HL-60 (cell line): ENCODE data around the gene KANK4.

Experiments
- DNase-seq, 2 experiments: peaks; one replicate each; pipeline ENCODE4 v3.0.0-alpha.2; 2010 to 2020; ENCODE audit warnings: low read depth in 1 of 2, low spot score in 1 of 2
- H3K27ac ChIP-seq: fragments of 250-450 bp; sonication (Bioruptor Pico); replicated peaks from 2 replicates; pipeline ENCODE4 v1.5.1; 2020; ENCODE audit warnings: mild to moderate bottlenecking, moderate library complexity
- H3K27me3 ChIP-seq: fragments of 250-450 bp; sonication (Bioruptor Pico); 2 replicates; pipeline ENCODE4 v1.5.1; 2021; ENCODE audit warnings: mild to moderate bottlenecking, moderate library complexity; ENCODE audit not compliant: insufficient read depth, poor library complexity, severe bottlenecking
- H3K4me3 ChIP-seq: replicated peaks from 2 replicates; pipeline ENCODE4 v1.5.1; 2011; ENCODE audit warnings: mild to moderate bottlenecking, control low read depth, low read length; ENCODE audit not compliant: insufficient read depth
- CTCF ChIP-seq: IDR thresholded peaks from one replicate; pipeline ENCODE4 v1.5.1; 2011; ENCODE audit warnings: low read length, control low read depth, inconsistent platforms; ENCODE audit not compliant: insufficient read depth
- GABPA ChIP-seq: IDR thresholded peaks from 2 replicates; pipeline ENCODE4 v1.6.1; 2012; ENCODE audit warnings: low read depth
- POLR2AphosphoS5 ChIP-seq: IDR thresholded peaks from 2 replicates; pipeline ENCODE4 v1.6.1; 2012; ENCODE audit warnings: low read depth
- REST ChIP-seq: IDR thresholded peaks from 2 replicates; pipeline ENCODE4 v1.6.1; 2012; ENCODE audit warnings: low read depth; ENCODE audit not compliant: insufficient replicate concordance
- SPI1 ChIP-seq: IDR thresholded peaks from 2 replicates; pipeline ENCODE4 v1.6.1; 2012; ENCODE audit warnings: low read depth, mild to moderate bottlenecking, borderline replicate concordance
- long read RNA-seq: library from polyadenylated mRNA; unstranded; transcript quantifications from one replicate; pipeline ENCODE4 v2.0.0, GENCODE V29; 2020

The KANK4 gene
- long read RNA-seq = 0 reads

GRCh38 chr1:62318756-62319544 lies at the start of gene KANK4:
KANK4 (minus strand) TSS chr1:62319434; CDS start chr1:62281564, 37,870 bp downstream.
- no peak within 1 kb of the TSS for H3K27ac ChIP-seq
- H3K27me3 ChIP-seq = peaks cover 31% of the 10 kb centered on the region
- DNase-seq = no peak
- no peak for TF ChIP-seq CTCF
- TF ChIP-seq GABPA = no peak
- TF ChIP-seq POLR2AphosphoS5 = no peak
- no peak for TF ChIP-seq REST
- no peak within 1 kb of the TSS for H3K4me3 ChIP-seq

DNA sequence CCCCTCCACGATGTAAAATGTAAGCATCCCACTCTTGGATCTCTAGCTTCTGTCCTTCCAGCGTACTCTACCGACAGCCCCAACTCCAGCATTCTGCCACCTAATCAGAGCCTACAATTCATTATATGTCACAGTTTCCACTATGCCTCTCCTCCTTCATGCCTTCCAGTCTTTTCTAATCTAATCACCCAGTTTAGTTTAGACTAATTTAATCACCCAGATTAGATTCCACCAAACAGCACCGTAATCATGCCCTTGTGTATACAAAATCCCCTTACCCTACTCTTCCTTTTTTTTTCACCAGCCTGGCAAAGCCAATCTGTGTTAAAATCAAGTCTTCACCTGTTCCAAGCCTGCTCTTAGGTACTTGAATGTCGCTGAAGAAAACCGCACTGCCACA lies 49.8 kb upstream of the KANK4 start:
- Histone ChIP-seq H3K4me3 (no peak overlapping the region), H3K27me3 (no peaks in the 10 kb centered on the region), H3K27ac (no peak overlapping the region)
- DNase-seq = no peak
- TF ChIP-seq CTCF = no peak
- TF ChIP-seq POLR2AphosphoS5 = no peak
- TF ChIP-seq SPI1 = no peak
- TF ChIP-seq GABPA = no peak
- TF ChIP-seq REST = no peak

DNA sequence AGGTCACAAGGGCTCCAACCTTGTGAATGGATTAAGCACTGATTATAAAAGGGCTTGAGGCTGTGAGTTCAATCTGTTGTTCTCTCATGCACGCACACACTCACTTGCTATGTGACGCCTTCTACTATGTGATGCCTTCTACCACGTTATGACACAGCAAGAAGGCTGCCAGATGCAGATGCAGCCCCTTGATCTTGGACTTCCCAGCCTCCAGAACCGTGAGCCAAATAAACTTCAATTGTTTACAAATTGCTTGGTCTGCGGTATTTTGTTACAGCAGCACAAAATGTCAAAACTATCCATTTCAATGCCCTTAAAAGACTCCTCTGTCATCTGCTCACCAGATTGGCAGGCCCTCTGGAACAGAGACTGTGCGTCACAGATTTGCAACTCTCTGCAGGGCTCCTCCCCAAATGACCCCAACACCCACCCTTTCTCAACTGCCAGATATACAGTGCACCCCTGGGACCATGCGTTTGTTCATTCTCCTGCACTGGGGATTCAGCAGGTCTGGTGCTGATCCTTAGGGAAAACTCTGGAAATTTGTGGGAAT lies 47.8 kb upstream of the KANK4 start:
- no peak overlapping the region for H3K27ac ChIP-seq
- DNase-seq = no peak
- no peaks in the 10 kb centered on the region for H3K27me3 ChIP-seq
- TF ChIP-seq REST (no peak), CTCF (no peak), SPI1 (no peak), POLR2AphosphoS5 (no peak), GABPA (no peak)
- no peak overlapping the region for H3K4me3 ChIP-seq
